HG02798 (cell line): ENCODE data around the gene AGO1.

Experiments
- ATAC-seq: cut with Tn5 transposase; IDR thresholded peaks from one replicate; pipeline ENCODE4 v1.9.1; 2021; ENCODE audit warnings: mild to moderate bottlenecking; ENCODE audit not compliant: unreplicated experiment, poor library complexity

Gene AGO1

DNA sequence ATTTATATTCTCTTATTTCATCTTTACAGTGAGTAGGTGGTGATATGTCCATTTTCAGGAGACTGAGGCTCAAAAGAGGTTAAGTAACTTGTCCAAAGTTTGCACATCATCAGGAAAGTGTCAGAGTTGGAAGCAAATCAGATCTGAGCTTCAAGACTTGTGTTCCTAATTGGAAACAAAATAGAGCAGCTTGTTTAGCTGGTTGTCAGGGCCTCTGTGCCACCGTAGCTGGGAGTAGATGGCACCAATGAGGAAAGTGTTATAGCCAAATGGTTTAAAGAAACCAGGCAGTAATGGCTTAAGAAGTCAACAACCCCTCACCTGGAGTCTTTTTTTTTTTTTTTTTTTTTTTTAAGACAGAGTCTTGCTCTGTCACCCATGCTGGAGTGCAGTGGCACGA lies 19.7 kb downstream of the AGO1 start:
- ATAC-seq = no peak

DNA sequence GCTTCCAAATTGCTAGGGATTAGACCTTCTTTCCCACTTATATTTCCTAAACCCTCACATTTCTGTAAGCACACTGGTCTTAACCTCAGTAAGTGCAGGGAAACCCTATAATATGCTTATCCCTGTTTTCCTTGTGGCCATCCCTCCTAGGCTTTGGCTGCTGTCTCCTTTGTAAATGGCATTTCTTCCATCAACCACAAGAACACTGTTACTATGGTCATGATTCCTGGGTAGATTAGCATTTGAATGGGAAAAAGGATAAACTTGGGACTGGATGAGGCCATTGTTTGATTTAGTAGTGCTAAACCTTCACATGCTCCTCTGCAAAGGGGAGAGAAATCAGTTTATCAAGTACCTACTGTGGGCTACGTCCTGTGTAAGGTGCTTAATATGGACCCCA lies 31.7 kb downstream of the AGO1 start:
- ATAC-seq = no peak

DNA sequence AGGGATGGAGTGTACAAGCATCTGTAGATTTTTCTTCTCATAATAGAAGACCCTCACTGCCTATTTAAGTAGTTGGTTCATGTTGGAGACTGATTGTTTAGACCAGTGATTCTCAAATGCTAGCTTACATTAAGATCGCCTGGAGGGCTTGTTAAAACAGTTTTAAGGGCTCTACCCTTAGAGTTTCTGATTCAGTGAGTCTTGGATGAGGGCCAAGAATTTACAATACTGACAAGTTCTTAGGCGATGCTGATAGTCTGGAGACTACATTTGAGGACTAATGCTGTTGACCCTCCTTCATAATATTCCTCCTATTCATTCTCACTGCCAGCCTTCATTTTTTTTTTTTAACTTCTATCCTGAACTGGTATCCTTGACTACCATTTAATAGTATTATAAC lies 32.7 kb downstream of the AGO1 start:
- no peak for ATAC-seq

DNA sequence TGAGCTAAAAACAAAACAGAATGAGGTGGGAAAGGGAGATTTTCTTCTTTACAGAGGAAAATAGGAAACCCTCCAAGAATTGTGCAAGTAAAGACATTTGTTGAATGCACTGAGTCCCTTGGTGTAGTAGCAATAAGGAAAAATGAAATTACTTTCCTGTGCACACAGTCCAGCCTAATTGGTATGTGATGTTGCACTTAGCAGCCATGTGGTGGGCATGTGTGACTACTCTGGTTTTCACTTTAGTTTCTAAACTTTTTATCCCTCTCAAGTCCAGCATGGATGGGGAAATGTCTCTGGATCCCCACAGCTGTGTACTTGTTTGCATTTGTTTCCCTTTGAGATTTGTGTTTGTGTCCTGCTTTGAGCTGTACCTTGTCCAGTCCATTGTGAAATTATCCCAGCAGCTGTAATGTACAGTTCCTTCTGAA lies 40.8 kb downstream of the AGO1 start:
- ATAC-seq = no peak

DNA sequence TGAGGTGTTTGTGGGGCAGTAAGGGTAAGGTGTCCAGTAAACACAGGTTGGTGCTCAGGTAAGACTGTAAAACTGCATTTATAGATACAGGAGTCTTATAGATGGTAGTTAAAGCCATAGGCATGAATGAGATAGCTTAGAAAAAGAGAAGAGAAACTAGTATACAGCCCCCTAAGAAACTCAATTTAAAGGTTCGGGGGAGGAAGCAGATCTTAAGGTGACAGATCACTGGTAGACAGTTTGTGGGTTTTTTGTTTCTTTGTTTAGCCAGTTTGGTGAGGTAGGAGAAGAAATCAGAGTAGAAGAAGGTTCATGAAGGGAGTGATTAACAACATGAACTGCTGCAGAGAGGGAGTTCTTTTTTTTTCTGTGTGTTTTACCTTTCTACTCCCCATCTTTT lies 41.8 kb downstream of the AGO1 start:
- no peak for ATAC-seq

DNA sequence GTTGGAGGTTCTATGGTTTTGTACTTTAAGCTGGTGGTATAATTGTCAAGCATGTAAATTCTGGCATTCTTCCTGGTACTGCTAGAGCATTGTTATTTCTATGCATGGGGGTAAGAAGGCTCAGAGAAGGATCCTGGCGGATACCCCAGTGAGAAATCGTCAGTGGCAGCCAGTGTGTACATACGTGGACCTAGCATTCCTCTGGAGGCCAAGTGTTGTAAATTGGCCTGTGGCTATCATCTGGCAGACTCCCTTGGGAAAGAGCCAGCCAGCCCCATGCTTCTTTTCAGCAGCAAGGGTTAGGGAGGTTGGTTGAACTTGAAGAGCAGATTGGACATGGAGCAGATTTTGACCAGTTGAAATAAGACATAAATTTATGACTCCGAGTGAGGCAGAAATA lies 42.7 kb downstream of the AGO1 start:
- no peak for ATAC-seq

DNA sequence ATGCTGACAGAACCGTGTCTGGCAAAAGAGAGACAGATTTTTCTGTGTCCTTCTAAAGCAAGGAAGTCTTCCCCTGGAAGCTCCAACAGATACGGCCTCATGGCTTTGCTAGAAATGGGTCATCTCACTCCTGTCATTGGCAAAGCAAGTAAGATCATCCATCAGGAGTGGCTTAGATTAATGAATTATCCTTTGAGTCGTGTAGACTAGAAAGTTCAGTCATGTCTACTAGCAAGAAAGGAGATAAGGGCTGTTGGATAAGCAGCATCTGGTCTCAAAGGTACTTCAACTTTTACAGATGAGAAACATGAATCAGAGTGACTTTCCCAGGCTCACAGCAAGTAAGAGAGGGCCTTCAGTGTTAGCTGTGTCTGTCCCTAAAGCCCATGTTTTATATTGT lies 44.5 kb downstream of the AGO1 start:
- ATAC-seq = no peak

DNA sequence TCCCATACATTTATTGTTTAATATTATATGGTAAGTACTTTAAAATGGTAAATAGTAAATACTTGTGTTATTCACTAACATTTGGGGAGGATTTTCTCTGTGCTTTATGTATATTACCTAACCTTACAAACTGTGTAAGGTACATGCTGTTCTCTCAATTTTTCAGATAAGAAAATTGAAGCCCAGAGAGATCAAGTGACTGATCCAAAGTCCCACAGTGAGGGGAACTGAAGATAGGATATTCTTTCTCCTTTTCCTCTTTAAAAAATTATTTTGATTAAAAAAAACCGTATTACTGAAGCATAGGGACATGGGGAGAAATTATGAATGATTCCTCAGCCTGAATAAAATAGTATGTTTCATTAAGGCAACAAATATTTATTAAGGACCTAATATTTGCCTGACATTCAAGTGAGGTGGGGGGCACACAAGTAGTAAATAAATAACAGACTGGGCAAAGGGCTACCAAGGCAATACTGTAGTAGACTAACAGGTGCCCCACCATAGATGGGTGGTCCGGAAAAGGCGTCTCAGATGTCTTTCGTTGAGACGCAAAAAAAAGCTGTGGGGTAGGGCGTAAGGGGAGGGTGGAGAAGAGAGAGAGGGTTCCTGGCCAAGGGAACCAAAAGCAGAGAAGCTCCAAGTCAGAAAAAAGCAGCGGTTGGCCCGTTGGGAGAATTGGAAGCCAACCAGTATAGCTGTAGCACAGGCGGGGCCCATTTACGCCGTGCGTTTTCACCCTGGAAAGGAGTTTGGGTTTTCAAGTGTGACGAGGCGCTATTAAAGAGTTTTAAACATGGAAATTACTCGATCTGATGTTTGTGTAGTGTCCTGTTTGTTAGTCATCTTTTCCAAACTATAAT lies 47.0 kb downstream of the AGO1 start:
- ATAC-seq = no peak

DNA sequence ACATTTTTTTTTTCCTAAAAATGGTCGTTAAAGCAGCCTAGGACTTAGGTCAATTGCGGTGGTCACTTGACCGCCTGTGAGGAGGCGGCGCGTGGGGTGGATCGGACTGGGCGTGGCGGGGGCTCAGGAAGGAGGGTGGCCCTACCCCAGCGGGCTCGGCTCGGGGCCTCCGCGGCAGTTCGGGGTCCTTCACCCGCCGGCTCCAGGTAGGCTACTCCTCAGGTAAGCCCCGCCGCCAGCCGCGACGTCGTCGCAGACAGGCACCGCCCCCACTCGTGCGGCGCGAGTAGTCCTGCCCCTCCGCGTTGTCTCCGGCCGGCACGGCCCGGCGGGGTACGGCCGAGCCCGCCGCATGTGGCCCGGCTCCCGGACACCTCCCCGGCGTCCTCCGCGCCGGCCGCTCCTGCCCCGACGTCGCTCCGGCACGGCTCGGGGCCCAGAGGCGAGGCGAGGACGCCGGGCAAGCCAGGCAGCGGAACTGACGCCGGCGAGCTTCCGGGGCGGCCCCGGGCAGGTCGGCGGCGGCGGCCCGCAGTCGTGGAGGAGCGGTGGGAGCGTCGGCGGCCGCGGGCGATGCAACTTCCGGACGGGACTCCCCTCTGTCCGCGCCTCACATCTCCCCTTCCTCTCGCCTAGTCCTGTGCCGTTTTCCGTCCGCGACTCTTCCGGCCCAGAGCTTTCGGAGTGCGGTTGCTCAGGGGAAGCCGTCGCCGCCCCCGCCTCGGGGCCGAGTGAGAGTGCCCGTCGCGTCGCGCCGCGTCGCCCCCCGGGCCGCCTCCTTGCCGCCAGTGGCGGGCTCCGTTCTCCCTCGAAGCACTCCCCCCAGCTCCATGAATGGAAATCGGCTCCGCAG lies 47.8 kb downstream of the AGO1 start, which contains the start of gene AGO3:
Gene AGO3, plus strand, starts transcription at position 513 of the 853 bp plus-strand sequence. Its CDS starts 322 bp downstream, at position 835.
- peak; percentile 84 for ATAC-seq

DNA sequence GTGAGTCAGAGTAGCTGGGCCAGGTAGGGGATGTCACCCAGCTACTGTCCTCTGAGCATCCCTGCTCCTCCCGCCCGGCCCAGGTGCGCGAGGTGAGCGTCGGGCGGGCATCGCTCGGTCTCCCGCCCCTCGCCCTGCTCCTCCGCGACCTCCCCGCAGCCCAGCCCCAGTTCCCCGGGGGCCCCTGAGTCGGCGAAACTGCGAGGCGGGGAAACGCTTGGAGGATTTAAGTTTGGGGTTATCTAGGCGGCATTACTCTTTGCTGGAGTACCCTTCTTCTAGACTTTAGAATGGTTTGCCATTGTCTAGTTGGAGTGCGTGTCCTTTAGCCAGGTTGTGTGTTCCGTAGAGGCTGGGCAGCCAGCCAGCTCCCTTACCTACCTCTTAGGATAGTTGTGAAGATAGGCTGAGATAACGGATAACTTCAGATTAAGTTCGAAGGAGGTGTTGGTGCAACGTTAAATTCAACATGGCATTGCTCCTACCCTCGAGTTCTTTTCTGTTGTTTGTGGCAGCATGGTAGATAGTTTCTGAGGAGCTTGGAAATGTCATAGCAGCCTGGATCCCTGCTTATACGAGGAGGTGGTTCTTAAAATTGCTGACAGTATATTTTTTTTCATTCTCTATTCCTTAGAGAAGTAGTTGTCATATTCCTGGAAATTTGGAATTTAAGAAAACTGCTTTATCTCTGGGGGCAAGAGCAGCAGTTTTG lies 48.6 kb downstream of the AGO1 start:
- ATAC-seq = no peak

DNA sequence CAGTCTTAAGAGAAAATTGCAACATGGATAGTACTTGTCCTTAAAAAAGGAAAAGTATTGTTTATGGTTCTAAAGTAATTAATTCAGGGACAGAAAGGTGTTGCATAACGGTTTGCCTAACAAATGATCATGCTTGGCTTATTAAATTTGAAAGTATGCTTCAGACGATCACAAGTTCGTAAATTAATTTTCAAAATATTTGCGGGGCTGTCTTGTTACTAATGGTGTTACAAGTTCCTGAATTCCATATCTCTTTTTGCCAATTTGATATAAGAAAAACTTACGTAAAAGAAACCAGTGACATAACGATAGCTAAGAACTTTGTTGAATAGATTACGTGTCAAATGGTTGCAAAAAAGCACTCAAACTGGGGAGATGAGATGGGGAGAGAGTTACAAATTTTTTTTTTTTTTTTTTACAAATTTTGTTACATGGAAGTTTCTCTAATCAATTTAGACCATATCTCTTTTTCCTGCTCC lies 49.2 kb downstream of the AGO1 start:
- ATAC-seq = no peak

DNA sequence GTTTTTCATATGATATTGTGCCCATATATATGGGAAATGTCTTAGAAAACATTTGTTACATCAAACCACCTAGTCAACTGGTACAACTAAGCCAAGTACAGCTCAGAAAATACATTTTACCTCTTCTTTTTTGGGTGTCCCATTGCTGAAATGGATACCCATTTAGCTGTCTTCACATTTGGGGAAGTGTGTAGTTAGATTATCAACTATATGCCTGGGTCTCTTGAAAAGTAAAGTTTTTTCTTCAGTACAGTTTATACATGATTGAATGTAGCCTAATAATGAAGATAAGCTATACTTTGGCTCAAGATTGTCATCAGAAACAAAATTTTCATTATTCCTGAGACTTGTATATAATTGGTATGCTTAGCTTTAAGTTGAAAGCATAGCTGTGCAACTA lies 49.9 kb downstream of the AGO1 start:
- ATAC-seq = no peak

DNA sequence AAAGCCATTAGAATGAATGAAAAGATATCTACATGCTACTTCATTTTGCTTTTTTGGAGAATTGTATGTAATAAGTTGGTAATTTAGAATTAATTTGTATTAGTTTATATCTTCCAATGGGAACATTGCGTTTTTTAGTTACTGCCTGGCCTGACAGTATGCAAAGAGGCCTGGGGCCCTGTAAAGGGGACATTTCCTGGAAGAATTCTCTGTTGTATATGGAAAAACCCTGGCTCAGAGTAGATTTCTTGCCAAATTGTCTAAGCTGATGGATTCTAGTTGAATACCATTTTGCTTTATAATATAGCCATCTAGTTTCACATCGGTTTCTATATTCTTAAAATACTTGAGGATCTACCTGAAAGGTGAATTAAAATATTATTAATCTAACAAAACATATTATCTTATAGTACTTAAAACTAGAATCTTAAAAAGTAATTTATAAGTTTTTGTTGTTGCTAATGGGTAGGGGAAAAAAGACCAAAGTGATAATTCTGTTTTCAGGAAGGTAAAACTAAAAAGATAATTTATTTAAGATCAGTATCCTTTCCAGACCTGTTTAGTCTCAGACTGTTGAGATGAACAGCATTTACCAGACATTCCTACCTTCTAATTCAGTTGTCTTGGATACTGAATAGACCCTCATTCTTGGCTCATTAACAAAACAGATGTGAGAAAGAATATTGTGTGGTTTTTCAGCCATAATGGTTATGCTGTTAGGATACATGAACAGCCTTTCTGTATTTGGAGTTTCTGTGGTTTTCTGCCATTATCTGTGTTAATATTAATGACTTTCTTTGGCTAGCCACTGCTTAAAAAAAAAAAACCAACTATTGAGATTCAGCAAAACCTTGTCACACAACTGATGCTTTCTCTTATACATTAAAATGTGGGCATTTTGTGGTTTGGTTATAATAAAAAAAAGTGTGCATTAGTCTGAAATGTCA lies 52.7 kb downstream of the AGO1 start:
- ATAC-seq = no peak

DNA sequence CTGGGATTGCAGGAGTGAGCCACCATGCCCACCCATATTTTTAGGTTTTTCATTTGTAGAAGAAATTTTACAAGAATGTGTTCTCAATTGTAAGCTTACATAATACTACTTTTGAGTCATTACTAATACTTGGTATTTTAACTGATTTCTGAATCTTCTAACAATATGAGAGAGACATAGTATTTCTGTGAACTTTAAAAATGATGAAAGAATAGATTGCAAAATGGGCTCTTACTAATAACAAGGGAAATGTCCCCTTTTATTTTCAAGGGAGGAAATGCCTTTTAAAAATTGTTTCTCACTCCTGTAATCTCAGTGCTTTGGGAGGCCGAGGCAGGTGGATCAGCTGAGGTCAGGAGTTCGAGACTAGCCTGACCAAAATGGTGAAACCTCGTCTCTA lies 53.8 kb downstream of the AGO1 start:
- ATAC-seq = no peak

DNA sequence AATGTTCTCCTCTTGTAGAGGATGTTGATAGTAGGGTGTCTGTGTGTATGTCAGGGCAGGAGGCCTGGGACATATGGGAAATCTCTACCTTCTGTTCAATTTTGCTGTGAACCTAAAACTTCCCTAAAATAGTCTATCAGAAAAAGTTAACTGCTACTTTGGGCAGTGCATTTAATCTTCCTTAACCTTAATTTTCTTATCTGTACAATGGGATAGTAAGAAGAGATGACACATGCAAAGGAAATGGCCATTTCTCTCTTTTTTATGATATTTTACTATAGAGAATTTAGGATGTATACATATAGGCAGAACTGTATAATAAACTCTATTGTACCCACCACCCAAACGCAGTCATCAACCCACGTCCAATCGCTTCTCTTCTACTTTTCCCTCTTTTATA lies 56.5 kb downstream of the AGO1 start:
- ATAC-seq = no peak

DNA sequence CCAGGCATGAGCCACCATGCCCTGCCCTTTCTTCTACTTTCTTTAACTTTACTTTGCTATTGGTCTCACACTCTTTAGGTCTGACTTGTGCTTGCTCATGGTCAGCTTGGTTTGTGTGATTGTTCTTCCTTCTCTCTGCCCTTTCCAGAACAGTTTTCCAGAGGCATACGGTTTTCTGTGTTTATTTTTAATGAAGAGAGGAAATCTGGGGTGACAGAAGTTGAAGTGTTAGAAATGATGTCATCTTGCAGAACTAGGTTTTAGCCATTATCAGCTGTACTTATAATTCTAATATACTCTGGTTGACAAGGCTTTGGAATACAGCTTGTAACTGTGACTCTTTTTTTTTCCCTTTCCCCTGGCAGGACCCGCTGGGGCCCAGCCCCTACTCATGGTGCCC lies 62.3 kb downstream of the AGO1 start:
- no peak for ATAC-seq

DNA sequence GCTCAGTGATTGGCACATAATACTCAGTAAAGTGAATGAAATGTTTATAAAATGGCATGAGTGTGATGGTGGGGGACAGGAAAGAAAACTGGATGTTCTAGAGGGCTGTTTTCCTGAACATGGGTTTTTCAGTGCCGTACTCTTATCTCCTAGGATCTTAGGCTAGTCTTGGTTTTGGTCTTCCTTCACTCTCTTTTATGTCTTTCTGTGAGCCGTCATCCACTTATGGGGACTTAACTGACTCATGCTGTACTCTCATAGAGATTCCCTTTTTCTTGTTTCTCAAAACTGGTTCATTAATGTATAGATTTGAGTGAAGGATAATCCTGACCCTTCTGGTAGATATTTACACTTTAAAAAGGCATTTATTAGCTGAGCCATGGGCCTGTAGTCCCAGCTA lies 64.5 kb downstream of the AGO1 start:
- no peak for ATAC-seq

DNA sequence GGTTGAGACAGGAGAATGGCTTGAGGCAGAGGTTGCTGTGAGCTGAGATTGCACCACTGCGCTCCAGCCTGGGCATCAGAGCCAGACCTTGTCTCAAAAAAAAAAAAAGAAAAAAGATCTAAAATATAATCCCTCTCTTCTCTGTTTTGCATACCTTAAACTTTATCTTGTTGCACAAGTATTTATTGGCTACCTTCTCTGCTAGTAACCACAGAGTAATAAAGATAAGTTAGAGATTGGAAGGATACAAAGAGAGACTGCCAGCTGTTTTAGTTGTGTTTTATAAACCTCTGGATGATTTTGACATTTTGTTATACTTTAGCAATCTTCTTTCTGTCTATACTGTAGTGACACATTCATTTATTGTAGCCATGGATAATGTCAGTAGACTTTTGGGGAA lies 75.5 kb downstream of the AGO1 start:
- ATAC-seq = no peak

DNA sequence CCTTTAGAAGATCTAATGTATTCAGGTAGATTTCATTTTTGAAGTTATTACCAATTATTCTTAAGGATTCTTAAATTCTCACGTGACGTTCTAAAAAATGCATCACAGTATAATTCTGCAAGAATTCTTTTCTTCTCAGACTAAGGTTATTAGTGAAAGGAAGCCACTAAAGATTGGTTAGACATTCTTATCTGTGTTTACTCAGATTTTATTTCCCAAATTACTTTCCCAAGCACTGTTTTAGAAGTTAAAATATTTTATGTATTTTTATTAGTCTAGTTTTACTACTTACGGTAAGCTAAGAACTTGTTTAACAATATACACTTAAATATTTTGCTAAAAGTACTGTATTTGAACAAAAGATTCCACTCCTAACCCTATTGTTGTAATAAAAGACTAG lies 76.3 kb downstream of the AGO1 start:
- ATAC-seq = no peak

DNA sequence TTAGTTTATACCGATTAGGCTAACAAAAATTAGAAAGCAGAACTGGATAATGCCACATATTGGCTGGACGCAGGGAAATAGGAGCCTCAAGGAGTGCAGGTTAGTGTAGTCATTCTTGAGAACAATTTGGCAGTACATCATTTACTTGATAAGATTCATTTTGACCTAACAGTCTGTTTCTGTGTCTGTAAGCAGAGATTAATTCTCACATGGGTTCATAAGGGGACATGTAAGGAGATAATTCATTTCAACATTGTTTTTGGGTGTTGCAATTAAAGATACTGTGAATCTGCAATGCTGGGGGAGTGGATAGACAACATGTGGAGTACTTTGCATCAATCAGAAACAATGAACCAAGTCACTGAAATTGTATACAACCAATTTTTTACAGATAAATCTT lies 79.9 kb downstream of the AGO1 start:
- ATAC-seq = no peak
